Measurements from ENCODE around the gene PIH1D1. TPM values are rescaled to one million over a fixed set of nuclear protein-coding genes. Genes with fewer than 3 reads are reported as not detected.

Gene PIH1D1
- total RNA-seq: 84.1 and 86.9 TPM in 2 replicates
- 72.6 and 83.2 TPM in 2 replicates for polyA plus RNA-seq
- polyA plus RNA-seq (2011; cell fraction: cytosol; rRNA removed): 74.4 and 86.3 TPM in 2 replicates
- polyA plus RNA-seq (2011; cell fraction: nucleus; rRNA removed): 157 and 167 TPM in 2 replicates
- polyA plus RNA-seq (2012): 70.0 and 77.4 TPM in 2 replicates
- 54.1 and 61.6 TPM in 2 replicates for polyA minus RNA-seq
- 43.3 TPM for polyA minus RNA-seq (2011; cell fraction: cytosol; rRNA and poly(A)+ RNA removed)
- 25.5 and 29.6 TPM in 2 replicates for polyA minus RNA-seq (2011; cell fraction: nucleus; rRNA and poly(A)+ RNA removed)
- percentile 54 among the genes with signal in this experiment for Bru-seq, nascent RNA
- percentile 69 among the genes with signal in this experiment for BruChase-seq, experiment 1, labeled RNA remaining after a 6-hour chase
- percentile 63 among the genes with signal in this experiment for BruChase-seq, experiment 2, labeled RNA remaining after a 2-hour chase
- long read RNA-seq, transcript PIH1D1-223 (2 exons, 474 nt): minor isoform, 6 of 188 reads
- long read RNA-seq, transcript PIH1D1-201 (9 exons, 1,192 nt): major isoform, 142 of 188 reads
- long read RNA-seq, partial matches to known transcripts: 4 of 188 reads
- long read RNA-seq, other reads (novel, unspliced or antisense): 31 of 188 reads

GRCh38 chr19:49451430-49452181, at the start of gene PIH1D1:
Gene PIH1D1, minus strand, starts transcription at chr19:49451814. Its CDS starts 240 bp downstream, at chr19:49451574.
- DNase-seq (ENCODE audit: low read depth, low spot score) (peak; percentile 99), FAIRE-seq (peak; percentile 100)
- Histone ChIP-seq H3K27ac (ENCODE audit: insufficient read depth, low read depth, low read length) (peak within 1 kb of the TSS; percentile 83), H3K79me2 (ENCODE audit: control insufficient read depth, insufficient read depth, low read length) (peaks cover 11% of the 10 kb centered on the region), H3K4me1 (ENCODE audit: control insufficient read depth, extremely low read depth, insufficient read depth, low read length) (peaks cover 11% of the 10 kb centered on the region), H3K36me3 (ENCODE audit: control insufficient read depth in 2 of 2, extremely low read depth in 1 of 2, insufficient read depth in 2 of 2, low read length in 2 of 2) (peaks cover 0 to 4% of the 10 kb centered on the region in 2 experiments), H3K27me3 (ENCODE audit: control insufficient read depth in 2 of 2, insufficient read depth in 2 of 2, low read length in 2 of 2) (no peaks in the 10 kb centered on the region), H3K9ac (replicated peaks; ENCODE audit: extremely low read depth, insufficient read depth, low read length) (peak within 1 kb of the TSS; percentile 92), H3K4me2 (ENCODE audit: insufficient read depth, low read length) (peak within 1 kb of the TSS; percentile 78), H3K9me3 (replicated peaks; ENCODE audit: control insufficient read depth, insufficient read depth, low read length) (no peaks in the 10 kb centered on the region), H3K4me3 (replicated peaks in 1 of 3; ENCODE audit: insufficient read depth in 1 of 3, low read depth in 1 of 3, low read length in 3 of 3) (peak within 1 kb of the TSS; percentile 43 to 84 (median 80)), H4K20me1 (replicated peaks; ENCODE audit: control insufficient read depth, extremely low read depth, insufficient read depth, low read length) (no peaks in the 10 kb centered on the region), H2AFZ (ENCODE audit: low read depth, low read length) (peak within 1 kb of the TSS; percentile 75), H3K9me1 (replicated peaks; ENCODE audit: control insufficient read depth, extremely low read depth, insufficient read depth, low read length) (no peaks in the 10 kb centered on the region)
- TF ChIP-seq FOS (IDR thresholded peaks at IDR 0.05; ENCODE audit: borderline replicate concordance, insufficient read depth, low read length): no peak
- no peak for TF ChIP-seq EZH2 (IDR thresholded peaks at IDR 0.05; ENCODE audit: borderline replicate concordance, low read depth, low read length, severe bottlenecking)
- TF ChIP-seq JUN (IDR thresholded peaks at IDR 0.05; ENCODE audit: borderline replicate concordance, insufficient read depth, insufficient read length, low read depth): no peak
- TF ChIP-seq POLR2AphosphoS5 (IDR thresholded peaks at IDR 0.05; ENCODE audit: insufficient read depth, low read depth, low read length): peak; percentile 87
- TF ChIP-seq POLR2A (IDR thresholded peaks at IDR 0.05; ENCODE audit: low read depth, low read length): peak; percentile 93
- TF ChIP-seq CTCF (IDR thresholded peaks at IDR 0.05; ENCODE audit: extremely low read depth in 1 of 2, insufficient read depth in 1 of 2, low read depth in 1 of 2, low read length in 2 of 2): no peak
- TF ChIP-seq MAX (IDR thresholded peaks at IDR 0.05; ENCODE audit: insufficient read depth, insufficient read length): peak; percentile 68
- no peak for TF ChIP-seq GATA2 (IDR thresholded peaks at IDR 0.05; ENCODE audit: insufficient read depth, insufficient read length, low read depth, low read length)
- no peak for TF ChIP-seq MYC (IDR thresholded peaks at IDR 0.05; ENCODE audit: low read depth, low read length)
- dilution Hi-C loops (cut with MboI; ENCODE audit: extremely low pct_ligation_motif_present, low sequenced_read_pairs) (no loop called here), intact Hi-C loops (cut with micrococcal nuclease) (loop anchor here (1.0 to 5.0 kb wide), 5 partner anchors 8 to 426 kb away; partner anchors contain the start of genes AKT1S1, FLT3LG, RPL13A and RRAS)
- TSS peak; percentile 72 for BruUV-seq (replicated peaks)
- ChIA-PET POLR2A (interaction anchor here (0.6 kb wide), 1 partner anchor 8 kb away, joined by 3 read pairs; no protein-coding TSS in a partner anchor), CTCF (interaction anchor here (0.6 to 3.8 kb wide), 7 partner anchors 9 to 338 kb away, joined by 3 to 17 read pairs (median 4); partner anchors contain the start of genes FLT3LG, LIN7B and TEAD2)

Measured in endothelial cell of umbilical vein (primary cell).